Stimulated activated CD8-positive, alpha-beta memory T cell treated with anti-CD3 and anti-CD28 coated beads, Interleukin-7, amount 100 ng/mL, for 4 hours (primary cell): ENCODE data around the gene MAP2K7.
"Not testable (repeated sequence)": the region's sequence is repeated elsewhere in the genome, so short reads cannot be mapped to it uniquely, and the experiment has no call there.

Experiments used
- DNase-seq, 2 donors: peaks; one replicate each; pipeline ENCODE4 v3.0.0-alpha.2; 2020; ENCODE audit warnings: low read depth in 2 of 2

MAP2K7 gene

GRCh38 chr19:7907122-7907521 lies 3.4 kb downstream of the MAP2K7 start:
- no peak for DNase-seq

DNA sequence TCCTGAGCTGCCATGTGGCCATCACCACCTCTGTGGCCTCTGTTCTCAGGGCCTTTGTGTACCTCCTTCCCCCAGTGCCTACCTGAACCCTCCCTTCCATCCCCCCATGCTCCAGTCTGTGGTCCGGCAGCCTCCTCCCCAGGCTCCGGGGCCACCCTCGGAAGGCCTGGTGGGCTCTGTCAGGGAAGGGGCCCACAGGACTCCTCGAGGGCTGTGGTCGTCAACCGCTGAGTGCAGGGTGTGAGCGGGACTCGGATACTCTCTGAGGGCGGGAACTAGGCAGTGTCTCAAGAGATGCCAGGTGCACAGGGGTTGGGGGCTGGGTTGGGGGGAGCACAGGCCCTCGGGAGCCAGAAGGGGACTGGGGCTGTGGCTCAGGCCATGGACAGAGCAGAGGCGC lies 3.9 kb downstream of the MAP2K7 start:
- no peak for DNase-seq

DNA sequence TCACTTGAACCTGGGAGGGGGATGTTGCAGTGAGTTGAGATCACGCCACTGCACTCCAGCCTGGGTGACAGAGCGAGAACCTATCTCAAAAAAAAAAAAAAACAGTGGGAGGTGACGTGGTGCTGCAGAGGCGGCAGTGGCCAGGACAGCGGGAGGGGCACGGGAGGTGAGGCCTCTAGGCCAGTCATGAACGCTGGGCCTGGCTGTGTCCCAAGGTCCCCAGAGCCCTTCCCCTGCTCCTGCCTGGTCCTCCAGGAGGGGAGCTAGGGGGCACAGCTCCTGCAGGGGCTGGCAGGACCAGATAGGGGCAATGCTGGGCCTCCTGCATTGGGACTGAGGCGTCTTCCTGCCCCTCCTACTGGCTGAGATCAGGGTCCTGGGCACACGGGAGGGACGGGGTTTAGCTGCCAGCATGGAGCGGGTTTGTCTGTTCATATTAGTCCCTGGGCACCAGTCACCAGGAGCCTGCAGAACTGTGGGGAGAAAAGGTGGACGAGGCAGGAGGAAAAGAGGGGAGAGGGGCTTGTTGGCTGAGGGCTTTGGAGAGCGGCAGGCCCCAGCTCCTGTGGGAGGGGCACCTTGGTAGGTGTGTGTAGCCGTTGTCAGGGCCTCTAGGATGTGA lies 4.5 kb downstream of the MAP2K7 start:
- DNase-seq = no peak

DNA sequence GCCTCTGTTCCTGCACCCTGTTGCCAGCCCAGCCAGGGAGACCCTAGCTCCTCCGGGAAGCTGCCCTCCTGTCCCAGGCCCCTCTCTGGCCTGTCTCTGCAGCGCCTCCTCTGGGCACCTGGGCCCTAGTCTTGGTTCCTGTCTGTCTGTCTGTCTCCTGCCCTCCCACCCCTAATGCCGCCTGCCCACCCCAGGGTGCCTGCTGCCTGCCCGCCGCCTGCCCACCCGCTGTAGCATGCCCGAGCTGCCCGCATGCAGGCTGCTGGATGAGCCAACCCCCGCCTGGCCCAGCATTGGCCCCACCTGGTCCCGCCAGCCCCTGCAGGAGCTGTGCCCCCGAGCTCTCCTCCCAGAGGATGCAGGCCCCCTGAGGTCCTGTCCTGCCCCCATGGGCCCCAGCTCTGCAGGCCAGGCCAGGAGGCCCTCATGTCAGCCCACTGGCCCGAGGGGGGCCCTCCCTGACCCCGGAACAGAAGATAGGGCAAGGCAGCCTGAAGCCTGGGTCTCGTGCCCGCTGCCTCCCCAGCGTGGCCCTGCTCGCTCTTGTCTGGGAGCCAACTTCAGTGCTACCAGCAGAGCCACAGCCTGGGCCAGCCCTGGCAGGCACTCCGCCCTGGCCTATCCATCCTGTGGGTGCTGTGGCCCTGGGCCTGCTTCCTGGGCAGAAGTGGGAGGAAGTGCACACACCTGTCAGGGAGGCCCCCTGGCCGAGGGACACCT lies 5.2 kb downstream of the MAP2K7 start:
- DNase-seq = no peak

DNA sequence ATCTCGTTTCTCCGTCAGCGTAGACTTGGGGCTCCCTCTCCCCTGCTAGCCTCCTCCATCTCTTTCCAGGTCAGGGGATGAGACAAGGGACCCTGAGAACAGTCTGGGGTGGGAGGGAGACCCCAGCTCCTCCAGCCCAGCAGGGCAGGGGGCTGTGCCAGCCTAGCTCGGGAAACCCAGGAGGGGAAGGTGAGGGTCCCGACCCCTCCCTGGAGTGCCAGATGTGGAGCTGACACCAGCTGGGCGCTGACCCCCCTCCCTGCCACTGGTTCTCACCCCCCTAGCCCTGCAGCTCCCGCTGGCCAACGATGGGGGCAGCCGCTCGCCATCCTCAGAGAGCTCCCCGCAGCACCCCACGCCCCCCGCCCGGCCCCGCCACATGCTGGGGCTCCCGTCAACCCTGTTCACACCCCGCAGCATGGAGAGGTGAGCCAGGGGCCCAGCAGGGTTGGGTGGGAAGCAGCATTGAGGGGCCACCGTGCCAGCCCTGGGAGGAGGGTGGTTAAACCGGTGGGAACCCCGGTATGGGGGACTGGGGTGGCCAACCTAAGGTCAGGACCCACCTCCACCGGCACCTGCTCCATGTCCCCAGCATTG lies 5.9 kb downstream of the MAP2K7 start:
- no peak for DNase-seq

DNA sequence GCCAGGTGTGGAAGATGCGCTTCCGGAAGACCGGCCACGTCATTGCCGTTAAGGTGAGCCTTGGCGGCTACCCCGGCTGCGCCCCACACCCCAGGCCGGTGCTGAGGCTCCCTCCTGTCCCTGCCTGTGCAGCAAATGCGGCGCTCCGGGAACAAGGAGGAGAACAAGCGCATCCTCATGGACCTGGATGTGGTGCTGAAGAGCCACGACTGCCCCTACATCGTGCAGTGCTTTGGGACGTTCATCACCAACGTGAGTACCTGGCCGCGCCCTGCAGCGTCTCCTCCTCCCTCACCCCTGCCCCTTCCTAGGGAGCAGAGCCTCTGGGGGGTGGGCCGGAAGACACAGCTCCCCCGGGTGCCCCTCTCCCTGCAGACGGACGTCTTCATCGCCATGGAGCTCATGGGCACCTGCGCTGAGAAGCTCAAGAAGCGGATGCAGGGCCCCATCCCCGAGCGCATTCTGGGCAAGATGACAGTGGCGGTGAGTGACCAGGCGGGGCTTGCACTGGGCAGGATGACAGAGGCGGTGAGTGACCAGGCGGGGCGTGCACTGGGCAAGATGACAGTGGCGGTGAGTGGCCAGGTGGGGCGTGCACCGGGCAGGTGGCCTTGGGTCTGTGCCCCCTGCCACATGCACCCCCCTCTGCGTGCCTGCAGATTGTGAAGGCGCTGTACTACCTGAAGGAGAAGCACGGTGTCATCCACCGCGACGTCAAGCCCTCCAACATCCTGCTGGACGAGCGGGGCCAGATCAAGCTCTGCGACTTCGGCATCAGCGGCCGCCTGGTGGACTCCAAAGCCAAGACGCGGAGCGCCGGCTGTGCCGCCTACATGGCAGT lies 6.9 kb downstream of the MAP2K7 start:
- DNase-seq = no peak

GRCh38 chr19:7911508-7912143 lies 7.9 kb downstream of the MAP2K7 start:
- no peak for DNase-seq

DNA sequence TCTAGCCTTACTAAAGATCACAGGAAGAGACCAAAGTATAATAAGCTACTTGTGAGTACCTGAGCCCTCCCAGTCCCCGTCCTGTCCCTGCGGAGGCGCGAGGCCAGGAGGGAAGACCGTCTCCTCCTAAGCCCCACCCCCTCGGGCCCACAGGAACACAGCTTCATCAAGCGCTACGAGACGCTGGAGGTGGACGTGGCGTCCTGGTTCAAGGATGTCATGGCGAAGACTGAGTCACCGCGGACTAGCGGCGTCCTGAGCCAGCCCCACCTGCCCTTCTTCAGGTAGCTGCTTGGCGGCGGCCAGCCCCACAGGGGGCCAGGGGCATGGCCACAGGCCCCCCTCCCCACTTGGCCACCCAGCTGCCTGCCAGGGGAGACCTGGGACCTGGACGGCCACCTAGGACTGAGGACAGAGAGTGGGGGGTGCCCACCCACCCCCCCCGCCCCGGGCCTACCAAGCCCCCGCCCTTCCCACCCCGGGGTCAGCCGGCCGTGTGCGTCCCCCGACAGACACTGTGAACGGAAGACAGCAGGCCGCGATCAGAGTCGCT lies 8.5 kb downstream of the MAP2K7 start:
- no peak for DNase-seq

GRCh38 chr19:7912697-7913564 lies 9.3 kb downstream of the MAP2K7 start:
- no peak for DNase-seq

DNA sequence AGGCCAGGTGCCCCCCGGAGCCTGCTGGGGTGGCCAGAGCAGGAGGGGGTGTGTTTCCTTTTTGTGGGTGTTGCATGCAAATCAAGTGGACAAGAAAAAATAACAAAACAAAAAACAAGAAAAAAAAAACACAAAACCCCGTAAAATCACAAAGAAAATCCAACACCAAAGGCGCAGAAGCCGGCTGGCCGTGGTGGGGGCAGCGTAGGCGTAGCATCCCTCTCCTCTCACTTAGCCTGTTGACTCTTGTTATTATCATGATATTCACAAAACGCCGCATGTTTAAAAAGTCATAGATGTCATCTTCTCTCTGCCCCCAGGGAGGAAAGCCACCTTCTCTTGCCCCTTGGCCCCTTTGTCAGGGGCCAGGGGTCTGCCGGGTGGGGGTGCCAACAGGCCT lies 10.0 kb downstream of the MAP2K7 start:
- no peak for DNase-seq

DNA sequence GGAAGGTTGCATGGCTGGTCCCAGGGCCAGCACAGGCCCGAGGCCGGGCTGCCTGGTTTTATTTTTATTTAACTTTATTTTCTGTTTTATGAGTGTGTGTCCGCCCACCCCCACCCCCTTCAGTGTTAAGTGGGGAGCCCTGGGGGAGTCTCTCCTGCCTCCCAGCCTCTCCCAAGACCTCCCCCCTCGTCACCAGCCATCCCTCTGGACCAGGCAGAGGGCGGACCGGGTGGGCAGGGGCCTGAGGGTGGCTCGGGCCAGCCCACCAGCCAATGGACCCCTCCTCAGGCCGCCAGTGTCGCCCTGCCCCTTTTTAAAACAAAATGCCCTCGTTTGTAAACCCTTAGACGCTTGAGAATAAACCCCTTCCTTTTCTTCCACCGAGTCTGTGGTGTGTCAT lies 10.4 kb downstream of the MAP2K7 start:
- no peak for DNase-seq

DNA sequence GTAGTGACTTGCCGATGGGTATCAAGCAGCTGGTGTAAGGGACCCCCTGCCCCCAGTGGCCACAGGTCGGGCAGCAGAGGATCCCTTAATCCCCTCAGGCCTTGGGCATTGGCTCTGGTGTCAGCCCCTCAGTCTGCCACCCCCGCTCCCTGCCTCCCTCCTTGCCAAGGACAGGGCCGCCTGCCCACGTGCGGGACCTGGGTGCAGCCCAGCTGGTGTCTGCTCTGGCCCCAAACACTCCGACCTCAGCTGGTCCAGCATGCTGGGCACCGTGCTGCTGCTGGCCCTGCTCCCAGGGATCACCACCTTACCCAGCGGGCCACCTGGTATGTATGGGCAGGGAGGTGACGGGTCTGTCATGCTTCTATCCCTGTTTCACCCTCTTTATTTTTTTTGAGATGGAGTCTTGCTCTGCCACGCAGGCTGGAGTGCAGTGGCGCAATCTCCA lies 10.9 kb downstream of the MAP2K7 start, which contains the start of gene TGFBR3L:
TGFBR3L (plus strand) TSS at position 233 of the 448 bp plus-strand sequence.
- no peak for DNase-seq

- DNase-seq = no peak
These were observed 11.8 kb downstream of the MAP2K7 start for GRCh38 chr19:7915250-7916102.

GRCh38 chr19:7916103-7916954 lies 12.7 kb downstream of the MAP2K7 start:
- DNase-seq = no peak

GRCh38 chr19:7916955-7917266 lies 13.2 kb downstream of the MAP2K7 start:
- no peak for DNase-seq

DNA sequence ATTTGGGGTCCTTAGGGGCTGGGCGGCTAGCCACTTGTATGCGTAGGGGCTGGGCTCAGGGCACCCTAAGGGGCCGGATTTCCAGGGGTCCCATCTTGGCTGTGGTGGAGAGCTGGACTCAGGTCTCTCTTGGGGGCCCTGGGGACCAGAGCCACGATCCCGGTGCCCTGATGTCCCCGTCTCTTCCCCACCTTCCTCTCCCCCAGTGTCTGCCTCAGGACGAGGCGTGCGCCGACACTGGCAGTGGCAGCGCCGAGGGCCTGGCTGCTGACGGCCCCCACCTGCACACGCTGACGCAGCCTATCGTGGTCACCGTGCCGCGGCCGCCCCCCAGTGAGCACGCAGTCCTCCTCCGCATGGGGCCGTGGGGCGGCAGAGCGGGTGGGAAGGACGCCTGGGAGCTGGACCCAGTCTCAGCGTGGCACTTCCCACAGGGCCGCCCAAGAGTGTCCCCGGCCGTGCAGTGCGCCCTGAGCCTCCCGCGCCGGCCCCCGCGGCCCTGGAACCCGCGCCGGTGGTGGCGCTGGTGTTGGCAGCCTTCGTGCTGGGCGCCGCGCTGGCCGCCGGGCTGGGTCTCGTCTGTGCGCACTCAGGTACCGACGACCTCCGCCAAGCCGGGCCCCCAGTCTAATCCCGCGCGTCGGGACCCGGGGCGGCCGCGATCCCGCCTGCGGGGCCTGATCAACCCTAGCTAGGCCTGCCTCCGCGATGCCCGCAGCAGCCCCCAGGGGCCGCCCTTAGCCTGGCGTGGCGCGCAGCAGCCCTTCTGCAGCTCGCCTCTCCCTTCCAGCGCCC lies 13.8 kb downstream of the MAP2K7 start:
- DNase-seq = peak in 1 of 2 donors; percentile 49

DNA sequence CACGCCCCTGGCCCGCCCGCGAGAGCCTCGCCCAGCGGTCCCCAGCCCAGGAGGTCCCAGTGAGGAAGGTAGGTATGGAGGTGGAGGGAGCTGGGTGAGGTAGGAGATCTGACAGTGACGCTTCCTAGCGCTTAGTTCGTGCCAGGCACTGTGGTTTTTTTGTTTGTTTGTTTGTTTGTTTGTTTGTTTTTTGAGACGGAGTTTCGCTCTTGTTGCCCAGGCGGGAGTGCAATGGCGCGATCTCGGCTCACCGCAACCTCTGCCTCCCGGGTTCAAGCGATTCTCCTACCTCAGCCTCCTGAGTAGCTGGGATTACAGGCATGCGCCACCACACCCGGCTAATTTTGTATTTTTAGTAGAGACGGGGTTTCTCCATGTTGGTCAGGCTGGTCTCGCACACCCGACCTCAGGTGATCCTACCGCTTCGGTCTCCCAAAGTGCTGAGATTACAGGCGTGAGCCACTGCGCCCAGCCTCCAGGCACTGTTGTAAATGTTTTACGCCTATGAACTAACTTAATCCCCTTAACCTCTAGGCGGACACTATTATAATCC lies 14.5 kb downstream of the MAP2K7 start:
- not testable (repeated sequence) for DNase-seq
